H1 (cell line): Measurements from ENCODE around the gene ERGIC2. TPM values are rescaled to one million over a fixed set of nuclear protein-coding genes. Genes with fewer than 3 reads are reported as not detected.

Experiments
- CTCF ChIA-PET: fragments of 300-600 bp; sonication (Branson Sonifier 250); formaldehyde crosslinking; loops from one replicate; lab custom pipeline; 2021; ENCODE audit not compliant: partially characterized antibody; lab: Charles Lee
- POLR2A ChIA-PET: fragments of 300-600 bp; sonication (Branson Sonifier 250); formaldehyde crosslinking; loops from one replicate; lab custom pipeline; 2021; ENCODE audit warnings: inconsistent platforms; ENCODE audit not compliant: partially characterized antibody; lab: Charles Lee
- DNase-seq, 2 experiments: peaks; one replicate each; pipeline versions ENCODE4 v3.0.0 to v3.0.0-alpha.2; 2010 to 2022; ENCODE audit warnings: low spot score in 2 of 2, low read depth in 1 of 2, mixed read lengths in 1 of 2
- FAIRE-seq: peaks from 2 replicates; lab custom pipeline; 2011; peaks lifted over from hg19 to GRCh38; lab: Jason Lieb, UNC
- H2AFZ ChIP-seq: 2 replicates; pipeline ENCODE4 v1.8.1; 2012; ENCODE audit warnings: low read length, inconsistent platforms
- H2AK5ac ChIP-seq: 2 replicates; pipeline ENCODE4 v1.6.1; 2013; ENCODE audit warnings: low read depth, low read length
- H2BK120ac ChIP-seq: replicated peaks from 2 replicates; pipeline ENCODE3; 2013; ENCODE audit warnings: low read depth, low read length, inconsistent platforms
- H2BK12ac ChIP-seq: 2 replicates; pipeline ENCODE4 v1.6.1; 2013; ENCODE audit warnings: low read depth, low read length
- H2BK15ac ChIP-seq: 2 replicates; pipeline ENCODE4 v1.6.1; 2013; ENCODE audit warnings: low read length
- H2BK20ac ChIP-seq: 2 replicates; pipeline ENCODE4 v1.6.1; 2013; ENCODE audit warnings: low read length
- H2BK5ac ChIP-seq: 2 replicates; pipeline ENCODE4 v1.6.1; 2013; ENCODE audit warnings: low read depth, low read length
- H3K14ac ChIP-seq: 2 replicates; pipeline ENCODE4 v1.6.1; 2013; ENCODE audit warnings: inconsistent platforms; ENCODE audit not compliant: insufficient read length
- H3K18ac ChIP-seq: 2 replicates; pipeline ENCODE4 v1.6.1; 2013; ENCODE audit warnings: low read length; ENCODE audit errors: extremely low read depth
- H3K23ac ChIP-seq: 2 replicates; pipeline ENCODE4 v1.6.1; 2013; ENCODE audit warnings: inconsistent platforms; ENCODE audit not compliant: insufficient read length
- H3K23me2 ChIP-seq: 2 replicates; pipeline ENCODE4 v1.6.1; 2013; ENCODE audit warnings: low read depth, low read length
- H3K27ac ChIP-seq: 2 replicates; pipeline ENCODE4 v1.6.1; 2011; ENCODE audit warnings: low read depth, low read length, inconsistent platforms
- H3K27me3 ChIP-seq, 4 experiments: replicated peaks in 1 of 4; 1 replicate in 1 of 4; 2 replicates in 3 of 4; pipeline versions ENCODE4 v1.6.1 to v1.8.1; 2011 to 2013; ENCODE audit warnings: low read length in 3 of 4, mild to moderate bottlenecking in 3 of 4, inconsistent platforms in 2 of 4, mixed read lengths in 2 of 4, moderate library complexity in 1 of 4; ENCODE audit not compliant: control insufficient read depth in 3 of 4, insufficient read depth in 3 of 4; ENCODE audit errors: extremely low read depth in 1 of 4
- H3K36me3 ChIP-seq, 4 experiments: 2 replicates each; pipeline versions ENCODE4 v1.6.1 to v1.8.1; 2011 to 2013; ENCODE audit warnings: mild to moderate bottlenecking in 4 of 4, low read length in 3 of 4, moderate library complexity in 2 of 4, control low read depth in 1 of 4, inconsistent platforms in 1 of 4; ENCODE audit not compliant: insufficient read depth in 4 of 4, control insufficient read depth in 2 of 4
- H3K4ac ChIP-seq: replicated peaks from 2 replicates; pipeline ENCODE3; 2013; ENCODE audit warnings: low read length, low read depth, mixed read lengths, inconsistent platforms; ENCODE audit not compliant: insufficient read length
- H3K4me1 ChIP-seq, 4 experiments: replicated peaks in 1 of 4; 1 replicate in 1 of 4; 2 replicates in 3 of 4; pipeline versions ENCODE4 v1.6.1 to v1.8.1; 2011 to 2013; ENCODE audit warnings: low read length in 3 of 4, inconsistent platforms in 2 of 4, mixed read lengths in 1 of 4; ENCODE audit not compliant: insufficient read depth in 4 of 4, control insufficient read depth in 3 of 4
- H3K4me2 ChIP-seq, 2 experiments: 2 replicates each; pipeline versions ENCODE4 v1.6.1 to v1.8.1; 2011 to 2013; ENCODE audit warnings: low read depth in 2 of 2, low read length in 2 of 2, control low read depth in 1 of 2, inconsistent platforms in 1 of 2, mild to moderate bottlenecking in 1 of 2; ENCODE audit not compliant: insufficient read depth in 1 of 2
- H3K4me3 ChIP-seq, 4 experiments: fragments of 200-600, 300-600 bp in 1 of 4; sonication (generic), shearing (Covaris generic), sonication (Bioruptor Twin) in 1 of 4; 2 replicates each; pipeline versions ENCODE4 v1.5.1 to v1.8.1; 2011 to 2016; ENCODE audit warnings: low read length in 4 of 4, low read depth in 3 of 4, control low read depth in 2 of 4, inconsistent platforms in 2 of 4, mild to moderate bottlenecking in 2 of 4, mixed read lengths in 1 of 4, moderate library complexity in 1 of 4; ENCODE audit not compliant: insufficient read depth in 2 of 4; ENCODE audit errors: extremely low read depth in 1 of 4
- H3K56ac ChIP-seq: replicated peaks from 2 replicates; pipeline ENCODE3; 2013; ENCODE audit warnings: low read depth, mild to moderate bottlenecking, mixed read lengths, low read length, inconsistent platforms; ENCODE audit not compliant: insufficient read length
- H3K79me1 ChIP-seq: 2 replicates; pipeline ENCODE4 v1.6.1; 2013; ENCODE audit warnings: low read depth, low read length, control low read depth
- H3K79me2 ChIP-seq, 2 experiments: 2 replicates each; pipeline versions ENCODE4 v1.6.1 to v1.8.1; 2012 to 2013; ENCODE audit warnings: low read length in 2 of 2, mild to moderate bottlenecking in 2 of 2, inconsistent platforms in 1 of 2; ENCODE audit not compliant: insufficient read depth in 2 of 2, control insufficient read depth in 1 of 2
- H3K9ac ChIP-seq, 4 experiments: replicated peaks in 1 of 4; 1 replicate in 1 of 4; 2 replicates in 3 of 4; pipeline versions ENCODE4 v1.6.1 to v1.8.1; 2011 to 2013; ENCODE audit warnings: low read depth in 3 of 4, low read length in 3 of 4, control low read depth in 2 of 4, mild to moderate bottlenecking in 2 of 4, moderate library complexity in 2 of 4, inconsistent platforms in 1 of 4; ENCODE audit errors: extremely low read depth in 1 of 4
- H3K9me3 ChIP-seq, 2 experiments: 2 replicates each; pipeline versions ENCODE4 v1.6.1 to v1.8.1; 2012 to 2013; ENCODE audit warnings: mild to moderate bottlenecking in 2 of 2, moderate library complexity in 2 of 2, control low read depth in 1 of 2, inconsistent platforms in 1 of 2, low read depth in 1 of 2, low read length in 1 of 2, mixed read lengths in 1 of 2; ENCODE audit not compliant: insufficient read depth in 2 of 2
- H4K20me1 ChIP-seq, 2 experiments: replicated peaks in 1 of 2; 2 replicates each; pipeline versions ENCODE3 to v1.8.1; 2011 to 2013; ENCODE audit warnings: inconsistent platforms in 2 of 2, low read length in 2 of 2, mild to moderate bottlenecking in 1 of 2; ENCODE audit not compliant: insufficient read depth in 2 of 2, control insufficient read depth in 1 of 2
- H4K5ac ChIP-seq: 2 replicates; pipeline ENCODE4 v1.6.1; 2013; ENCODE audit warnings: low read length, low read depth, mixed read lengths, inconsistent platforms; ENCODE audit not compliant: insufficient read length
- H4K8ac ChIP-seq: 2 replicates; pipeline ENCODE4 v1.8.0; 2013; ENCODE audit warnings: mild to moderate bottlenecking, moderate library complexity, low read length, inconsistent platforms; ENCODE audit not compliant: insufficient read depth; ENCODE audit errors: extremely low read depth
- H4K91ac ChIP-seq: replicated peaks from 2 replicates; pipeline ENCODE3; 2013; ENCODE audit warnings: low read length, mixed read lengths, inconsistent platforms; ENCODE audit not compliant: insufficient read length
- HDAC2 ChIP-seq, 2 experiments: fragments of 300-600 bp in 1 of 2; sonication (generic) in 1 of 2; IDR thresholded peaks; 2 replicates each; pipeline ENCODE4 v1.6.1; 2011 to 2012; ENCODE audit warnings: low read depth in 2 of 2, low read length in 2 of 2, mild to moderate bottlenecking in 2 of 2, moderate library complexity in 2 of 2, borderline replicate concordance in 1 of 2, inconsistent platforms in 1 of 2
- MAX ChIP-seq: IDR thresholded peaks from 2 replicates; pipeline ENCODE4 v1.6.1; 2012; ENCODE audit warnings: inconsistent platforms
- RNF2 ChIP-seq: fragments of 200-900, 300-1000 bp; sonication (generic); IDR thresholded peaks from 2 replicates; pipeline ENCODE4 v1.7.1; 2016; ENCODE audit warnings: borderline replicate concordance, low read depth, mild to moderate bottlenecking, antibody characterized with exemption, low read length; ENCODE audit not compliant: poor library complexity, severe bottlenecking; ENCODE audit errors: missing control alignments
- SIRT6 ChIP-seq: IDR thresholded peaks from one replicate; pipeline ENCODE4 v1.7.1; 2012; ENCODE audit warnings: low read length, inconsistent platforms
- WGBS, 2 experiments: shearing (Covaris generic) in 1 of 2; methylation state at CpG; one replicate each; pipeline versions ENCODE4 v1.1.6 to v1.1.7; 2013 to 2015; ENCODE audit warnings: low lambda C conversion rate in 2 of 2, mixed read lengths in 2 of 2, inconsistent platforms in 1 of 2, low coverage in 1 of 2, missing lambda C conversion rate in 1 of 2; ENCODE audit not compliant: insufficient replicate concordance in 2 of 2, insufficient coverage in 1 of 2, insufficient read length in 1 of 2; ENCODE audit errors: extremely low coverage in 1 of 2, missing lambda C conversion rate in 1 of 2; 5-methylcytosine and 5-hydroxymethylcytosine counted together
- polyA plus RNA-seq, 7 experiments: library from polyadenylated mRNA; depleted of rRNA in 3 of 7; stranded (reverse) in 5 of 7; unstranded in 2 of 7; fragments of >200 nt in 5 of 7; fragments of 200-250 nt in 2 of 7; gene quantifications; 1 replicate in 5 of 7; 2 replicates in 1 of 7; 4 replicates in 1 of 7; pipeline versions ENCODE4 v1.2.1 to v1.2.3, GENCODE V29; 2011 to 2013; ENCODE audit warnings: missing spikeins in 2 of 7, mixed read lengths in 2 of 7
- total RNA-seq: library from RNA; stranded (reverse); fragmentation: NEBNext Ultra II Directional; extraction: Animal tissue kit (Norgen Biotek cat#: 25700); gene quantifications from 2 replicates; pipeline ENCODE4 v1.2.1, GENCODE V29; 2021

Gene ERGIC2
- total and polyA plus RNA-seq, 2 of the 8 experiments (the other 6 are each of a cell fraction or from before 2014, with no cell fraction given) = 16.5 to 61.8 TPM

GRCh38 chr12:29374012-29374411 lies 7.0 kb downstream of the ERGIC2 start:
- no peak overlapping the region for H4K5ac ChIP-seq
- no peak for DNase-seq
- no peak overlapping the region for H3K27ac ChIP-seq
- no peak overlapping the region for H4K91ac ChIP-seq
- no peak for FAIRE-seq
- H2AK5ac ChIP-seq = no peak overlapping the region
- no peak overlapping the region for H3K56ac ChIP-seq
- no peak overlapping the region for H3K4me3 ChIP-seq
- no peak overlapping the region for H2BK15ac ChIP-seq
- H3K27me3 ChIP-seq = no peaks in the 10 kb centered on the region
- H2AFZ ChIP-seq = no peak overlapping the region
- no peak overlapping the region for H3K4me2 ChIP-seq
- no peak for TF ChIP-seq RNF2
- no peak for TF ChIP-seq HDAC2 (IDR thresholded peaks at IDR 0.05; ENCODE audit: borderline replicate concordance in 1 of 2, low read depth in 2 of 2, low read length in 2 of 2)
- no peak for TF ChIP-seq SIRT6
- no peak for TF ChIP-seq MAX
- peaks cover 0 to 62% of the 10 kb centered on the region in 2 experiments; a peak in 2 of 4 replicates for H3K79me2 ChIP-seq
- H2BK12ac ChIP-seq = no peak overlapping the region
- ChIA-PET POLR2A (interaction anchor here (0.6 to 1.0 kb wide), 2 partner anchors 9 kb away, joined by 3 read pairs; no protein-coding TSS in a partner anchor), CTCF (no interaction called here)
- H3K9me3 ChIP-seq = no peaks in the 10 kb centered on the region
- H3K36me3 ChIP-seq = peaks cover 0 to 24% (median 1%) of the 10 kb centered on the region in 4 experiments; a peak in 3 of 8 replicates
- no peak overlapping the region for H3K14ac ChIP-seq
- H2BK120ac ChIP-seq = no peak overlapping the region
- no peaks in the 10 kb centered on the region for H3K4me1 ChIP-seq
- peaks cover 4% of the 10 kb centered on the region; the same call in 1 of the 2 replicates for H3K79me1 ChIP-seq
- no peak overlapping the region for H3K23ac ChIP-seq
- H3K9ac ChIP-seq = no peak overlapping the region
- no peak overlapping the region for H4K8ac ChIP-seq
- no peak overlapping the region for H2BK5ac ChIP-seq
- H4K20me1 ChIP-seq = peaks cover 0 to 4% of the 10 kb centered on the region in 2 experiments
- WGBS, 2 experiments = 88% methylated on average over 2 of the region's 2 CpGs; no CpG with 5 or more reads in 1 of the 2 experiments
- no peak overlapping the region for H3K4ac ChIP-seq
- H3K23me2 ChIP-seq = peaks cover 1% of the 10 kb centered on the region; the same call in 1 of the 2 replicates
- no peak overlapping the region for H3K18ac ChIP-seq
- H2BK20ac ChIP-seq = no peak overlapping the region
